Stimulated activated effector memory CD8-positive, alpha-beta T cell treated with anti-CD3 and anti-CD28 coated beads, Interleukin-12 subunit alpha, Interleukin-12 subunit beta, amount 100 ng/mL, for 72 hours (primary cell): Measurements from ENCODE around the gene FAM43A.
A peak's percentile ranks its signal among the peaks of the same experiment; 100 is the strongest.

Experiments
- ATAC-seq: fragments of 150-1000 bp; cut with Tn5 transposase; 2 replicates; pipeline ENCODE4 v1.10.0; 2021
- DNase-seq, 2 donors: peaks; one replicate each; pipeline ENCODE4 v3.0.0; 2021 to 2022; ENCODE audit warnings: low spot score in 2 of 2
- H3K27ac Mint-ChIP-seq: one replicate; pipeline ENCODE4 v1.8.0; 2022; ENCODE audit warnings: mild to moderate bottlenecking, mixed read lengths
- H3K36me3 Mint-ChIP-seq: one replicate; pipeline ENCODE4 v1.8.0; 2022; ENCODE audit warnings: mild to moderate bottlenecking, mixed read lengths
- H3K4me1 Mint-ChIP-seq: one replicate; pipeline ENCODE4 v1.8.0; 2022; ENCODE audit warnings: mixed read lengths
- H3K4me3 Mint-ChIP-seq: one replicate; pipeline ENCODE4 v1.8.0; 2022; ENCODE audit warnings: mild to moderate bottlenecking, mixed read lengths
- H3K9me3 Mint-ChIP-seq: one replicate; pipeline ENCODE4 v1.8.0; 2022; ENCODE audit warnings: mixed read lengths

The FAM43A gene

DNA sequence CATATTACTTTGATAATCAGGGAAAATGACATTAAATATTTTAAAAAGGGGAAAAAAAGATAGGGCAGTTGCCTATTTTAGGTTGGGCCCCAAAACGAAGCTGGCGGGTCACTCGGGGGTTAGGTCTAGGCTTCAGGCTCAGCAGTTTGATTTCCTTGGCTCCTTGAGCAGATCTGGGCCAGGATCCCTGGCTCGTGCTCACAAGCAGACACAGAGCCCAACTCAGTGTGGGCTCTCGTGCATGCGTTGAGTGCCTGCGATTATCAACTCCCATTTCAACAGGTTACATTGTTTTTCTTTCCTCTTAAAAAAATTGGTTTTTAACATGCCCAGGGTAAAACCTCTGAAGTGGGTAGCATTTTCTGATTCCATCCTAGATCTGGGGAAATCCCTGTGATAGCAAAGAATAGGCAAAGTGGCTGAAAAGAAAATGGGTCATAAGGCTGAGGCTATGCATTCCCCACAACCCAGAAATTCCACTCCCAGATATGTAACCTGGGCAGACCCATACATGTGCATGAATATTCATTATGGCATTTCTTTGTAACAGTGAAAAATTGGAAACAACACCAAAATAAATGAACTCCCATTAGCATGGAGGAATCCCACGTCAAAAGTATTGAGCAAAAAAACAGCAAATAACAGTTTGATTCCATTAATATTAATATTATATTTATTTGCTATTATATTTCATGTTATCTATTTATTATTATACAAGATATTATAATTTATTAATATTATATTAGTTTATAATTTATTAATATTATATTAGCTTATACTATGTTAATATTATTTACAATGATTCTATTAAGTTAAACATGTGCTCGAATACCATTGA, 27.8 kb downstream of the FAM43A start:
- ATAC-seq: no peak
- DNase-seq: no peak
- no peak overlapping the region for H3K4me3 Mint-ChIP-seq
- H3K36me3 Mint-ChIP-seq: no peaks in the 10 kb centered on the region
- no peak overlapping the region for H3K27ac Mint-ChIP-seq
- H3K4me1 Mint-ChIP-seq: peaks cover 21% of the 10 kb centered on the region
- no peaks in the 10 kb centered on the region for H3K9me3 Mint-ChIP-seq

DNA sequence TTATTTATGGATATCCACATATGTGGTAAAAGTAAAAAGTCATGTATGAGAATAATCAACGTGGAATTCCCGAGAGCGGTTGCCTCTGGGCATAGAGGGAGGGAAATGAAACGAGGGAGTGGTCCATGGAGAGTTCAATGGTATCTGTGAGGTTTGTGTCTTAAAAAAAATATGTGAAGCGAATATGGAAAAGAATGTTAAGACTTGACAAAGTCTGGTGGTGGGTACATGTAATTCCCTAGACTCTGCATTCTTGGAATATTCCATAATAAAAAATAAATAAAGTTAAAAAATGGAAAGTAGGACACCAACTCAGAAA, 28.4 kb downstream of the FAM43A start:
- no peaks in the 10 kb centered on the region for H3K9me3 Mint-ChIP-seq
- H3K4me1 Mint-ChIP-seq: peaks cover 21% of the 10 kb centered on the region
- no peak for DNase-seq
- H3K27ac Mint-ChIP-seq: no peak overlapping the region
- no peak overlapping the region for H3K4me3 Mint-ChIP-seq
- H3K36me3 Mint-ChIP-seq: no peaks in the 10 kb centered on the region
- no peak for ATAC-seq

DNA sequence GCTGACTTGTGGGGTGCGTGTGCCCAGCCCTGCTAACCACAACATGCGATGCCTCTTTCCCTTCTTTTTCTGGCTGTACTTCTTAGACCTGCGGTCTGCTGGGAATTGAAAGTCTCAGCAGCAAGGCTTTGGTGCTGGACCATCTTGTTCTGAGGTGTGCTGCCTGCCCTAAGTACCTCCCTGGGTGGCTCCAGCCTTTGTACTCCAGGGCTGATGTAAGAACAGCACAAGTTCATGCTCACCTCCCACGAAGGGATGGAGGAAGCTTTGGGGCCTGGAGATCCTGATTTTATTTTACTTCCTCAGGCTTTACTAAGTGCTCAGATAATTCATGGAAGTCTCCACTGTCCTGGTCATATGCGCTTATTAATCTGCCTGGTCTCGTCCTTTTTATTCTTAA, 28.9 kb downstream of the FAM43A start:
- Mint-ChIP-seq H3K9me3 (no peaks in the 10 kb centered on the region), H3K4me3 (no peak overlapping the region), H3K4me1 (peaks cover 21% of the 10 kb centered on the region), H3K27ac (peak overlapping the region; percentile 71), H3K36me3 (no peaks in the 10 kb centered on the region)
- ATAC-seq (no peak), DNase-seq (no peak)

DNA sequence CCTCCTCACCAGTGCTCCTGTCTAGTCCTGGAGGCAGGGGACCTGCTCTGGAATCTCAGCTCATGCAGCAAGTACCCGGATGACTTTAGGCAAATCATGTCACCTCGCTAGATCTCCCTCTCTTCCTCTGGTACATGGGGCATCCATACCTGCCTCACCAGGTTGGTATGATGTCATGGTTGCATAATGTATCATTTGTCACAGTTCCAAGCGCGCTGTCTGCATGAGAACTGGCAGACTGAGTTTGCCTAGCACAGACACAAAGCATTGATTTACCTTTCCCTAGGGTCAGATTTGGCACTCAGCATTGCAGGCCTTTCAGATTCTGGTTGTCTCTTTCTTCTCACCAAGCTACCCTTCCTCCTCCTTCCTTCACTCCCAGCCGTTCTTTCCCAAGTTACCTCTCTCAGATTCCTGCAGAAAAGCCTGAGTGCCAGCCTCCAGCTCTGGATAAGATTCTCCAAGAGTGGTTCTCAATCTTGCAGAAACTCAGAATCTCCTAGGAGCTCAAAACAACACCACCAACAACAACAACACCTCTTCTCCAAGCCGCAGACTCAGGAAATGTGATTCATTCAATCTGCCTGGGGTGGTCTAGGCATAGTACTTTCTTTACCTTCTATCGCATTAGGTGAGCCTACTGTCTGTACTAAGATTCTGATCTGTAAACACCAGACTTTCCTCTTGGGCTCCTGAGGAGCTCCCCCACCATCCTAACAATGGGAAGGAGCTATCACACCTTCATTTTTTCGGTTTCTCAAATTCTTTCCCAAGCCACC, 29.5 kb downstream of the FAM43A start:
- peak in 1 of 2 donors; percentile 51 for DNase-seq
- Mint-ChIP-seq H3K4me1 (peaks cover 21% of the 10 kb centered on the region), H3K4me3 (no peak overlapping the region), H3K27ac (peak overlapping the region; percentile 71), H3K9me3 (no peaks in the 10 kb centered on the region), H3K36me3 (no peaks in the 10 kb centered on the region)
- ATAC-seq: peak; percentile 97

DNA sequence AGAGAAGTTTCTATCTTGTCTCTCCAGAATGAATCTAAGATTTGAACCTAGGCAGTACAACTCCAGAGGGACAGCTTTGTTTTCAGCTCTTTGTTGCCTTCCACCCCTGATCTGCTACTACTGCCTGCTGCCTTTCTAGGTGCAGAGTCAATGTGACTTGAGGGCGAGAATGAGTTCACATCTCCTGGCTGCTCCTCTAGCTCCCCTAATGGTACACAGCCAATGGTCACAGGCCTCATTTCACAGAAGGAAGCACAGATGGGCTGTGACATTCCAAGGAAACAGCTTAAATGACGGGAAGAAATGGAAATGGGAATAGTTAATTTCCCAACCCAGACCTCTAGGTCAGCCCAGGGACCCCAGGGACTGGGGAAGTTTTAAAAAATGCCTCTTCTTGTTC, 32.4 kb downstream of the FAM43A start:
- no peak for ATAC-seq
- Mint-ChIP-seq H3K27ac (no peak overlapping the region), H3K36me3 (no peaks in the 10 kb centered on the region), H3K9me3 (no peaks in the 10 kb centered on the region), H3K4me1 (peaks cover 21% of the 10 kb centered on the region), H3K4me3 (no peak overlapping the region)
- DNase-seq: no peak

DNA sequence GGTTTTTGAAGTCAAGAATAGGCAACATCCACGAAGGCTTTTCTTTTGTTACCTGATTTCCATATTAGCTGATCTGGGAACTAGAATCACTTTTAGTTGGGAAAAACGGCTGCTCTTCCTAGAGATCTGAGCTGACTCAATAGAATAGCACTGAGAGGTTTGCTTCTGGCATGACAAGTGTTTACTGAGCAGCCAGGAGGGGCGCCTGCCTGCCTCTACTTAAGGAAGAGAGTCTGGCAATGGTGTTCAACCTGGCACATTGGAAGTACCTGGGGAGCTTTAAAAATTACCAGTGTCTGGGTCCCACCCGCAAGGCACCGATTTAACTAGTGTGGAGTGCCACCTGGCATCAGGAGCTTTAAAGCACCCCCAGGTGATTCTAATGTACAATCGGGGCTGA, 34.4 kb downstream of the FAM43A start:
- H3K36me3 Mint-ChIP-seq: no peaks in the 10 kb centered on the region
- no peak overlapping the region for H3K27ac Mint-ChIP-seq
- peaks cover 15% of the 10 kb centered on the region for H3K4me1 Mint-ChIP-seq
- H3K9me3 Mint-ChIP-seq: no peaks in the 10 kb centered on the region
- DNase-seq: no peak
- no peak for ATAC-seq
- H3K4me3 Mint-ChIP-seq: no peak overlapping the region

DNA sequence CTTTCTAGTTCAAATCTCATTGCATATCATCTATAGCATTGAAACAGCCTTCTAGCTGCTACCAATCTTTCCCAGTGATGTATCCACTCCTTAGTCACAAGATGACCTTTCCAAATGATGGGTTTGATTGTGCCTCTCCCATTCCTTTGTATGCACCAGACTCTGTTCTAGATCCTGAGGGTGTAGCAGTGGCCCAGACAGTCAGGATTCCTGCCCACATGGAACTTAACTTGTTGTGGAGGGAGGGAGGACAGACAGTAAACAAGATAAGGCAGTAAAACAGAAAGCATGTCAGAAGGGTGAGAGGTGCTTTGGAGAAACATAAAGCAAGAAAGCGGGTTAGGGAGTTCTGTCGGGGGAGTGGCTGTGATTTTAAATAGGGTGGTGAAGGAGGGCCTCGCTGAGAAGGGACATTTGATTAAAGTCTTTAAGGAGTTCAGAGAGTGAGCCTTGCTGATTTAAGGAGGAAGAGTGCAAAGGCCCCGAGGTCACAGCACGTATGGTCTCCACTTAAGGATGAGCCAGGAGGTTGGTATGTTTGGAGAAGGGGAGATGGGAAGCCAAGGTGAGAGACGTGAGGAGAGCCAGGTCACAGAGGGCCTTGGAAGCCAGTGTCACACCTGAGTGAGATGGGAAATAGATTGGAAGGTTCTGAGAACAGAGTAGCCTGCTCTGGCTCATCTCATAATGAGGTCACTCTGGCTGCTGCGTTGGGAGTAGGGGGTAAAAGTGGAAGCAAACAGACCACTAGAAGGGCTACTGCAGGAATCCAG, 38.3 kb downstream of the FAM43A start:
- H3K27ac Mint-ChIP-seq: no peak overlapping the region
- DNase-seq (no peak), ATAC-seq (no peak)
- no peak overlapping the region for H3K4me3 Mint-ChIP-seq
- no peaks in the 10 kb centered on the region for H3K9me3 Mint-ChIP-seq
- H3K36me3 Mint-ChIP-seq: no peaks in the 10 kb centered on the region
- H3K4me1 Mint-ChIP-seq: peaks cover 5% of the 10 kb centered on the region

DNA sequence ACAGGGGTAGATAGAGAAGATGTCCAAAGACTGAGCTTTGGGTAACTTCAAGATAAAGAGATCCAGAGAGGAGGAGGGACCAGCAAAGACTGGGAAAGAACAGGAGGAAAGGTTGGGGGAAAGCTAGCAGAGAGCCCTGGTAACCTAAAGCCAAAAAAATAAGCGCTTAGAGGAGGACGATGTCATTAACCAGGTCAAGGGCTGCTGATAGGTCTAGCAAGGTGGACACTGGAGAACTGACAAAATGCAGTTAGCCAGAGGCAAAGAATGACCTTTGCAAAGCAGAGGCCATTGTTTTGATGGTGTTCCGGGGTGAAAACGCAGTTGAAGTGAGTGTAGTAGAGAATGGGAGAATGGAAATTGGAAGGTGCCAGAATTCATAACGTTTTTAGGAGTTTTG, 39.7 kb downstream of the FAM43A start:
- H3K4me1 Mint-ChIP-seq: peaks cover 5% of the 10 kb centered on the region
- H3K27ac Mint-ChIP-seq: no peak overlapping the region
- no peak for ATAC-seq
- H3K36me3 Mint-ChIP-seq: no peaks in the 10 kb centered on the region
- no peak for DNase-seq
- no peak overlapping the region for H3K4me3 Mint-ChIP-seq
- no peaks in the 10 kb centered on the region for H3K9me3 Mint-ChIP-seq

DNA sequence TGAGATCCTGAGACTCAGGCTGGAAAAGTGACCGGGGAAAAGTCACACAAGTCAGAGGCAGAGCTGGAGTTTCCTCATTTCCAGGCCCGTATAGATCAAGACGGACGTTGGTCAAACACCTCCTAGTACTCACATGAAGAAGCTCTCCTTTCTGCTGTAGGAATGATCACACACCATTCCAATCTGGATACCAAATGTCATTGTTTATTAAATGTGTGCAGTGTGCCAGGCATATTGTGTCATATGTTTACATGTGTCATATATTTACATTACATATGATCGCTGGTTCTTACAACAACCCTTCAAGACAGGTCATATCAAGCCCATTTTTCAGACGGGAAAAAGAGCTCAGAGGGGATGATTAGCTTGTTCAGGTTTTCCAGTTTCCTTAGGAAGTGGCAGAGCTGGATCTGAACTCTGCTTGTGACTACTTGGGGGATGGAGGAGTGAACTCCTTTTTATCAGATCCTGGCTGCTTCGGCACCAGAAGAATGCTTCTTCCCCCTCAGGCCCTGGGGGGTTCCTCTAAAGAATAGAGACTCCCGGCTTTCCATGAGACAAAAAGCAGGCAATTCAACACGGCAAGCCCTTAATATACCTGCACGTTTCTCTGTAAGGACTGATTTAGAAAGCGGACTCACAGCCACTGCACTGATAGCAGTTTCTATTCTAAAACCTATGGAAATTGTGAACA, 41.9 kb downstream of the FAM43A start:
- DNase-seq: no peak
- Mint-ChIP-seq H3K9me3 (no peaks in the 10 kb centered on the region), H3K27ac (no peak overlapping the region), H3K4me1 (peaks cover 5% of the 10 kb centered on the region), H3K36me3 (no peaks in the 10 kb centered on the region), H3K4me3 (no peak overlapping the region)
- no peak for ATAC-seq

DNA sequence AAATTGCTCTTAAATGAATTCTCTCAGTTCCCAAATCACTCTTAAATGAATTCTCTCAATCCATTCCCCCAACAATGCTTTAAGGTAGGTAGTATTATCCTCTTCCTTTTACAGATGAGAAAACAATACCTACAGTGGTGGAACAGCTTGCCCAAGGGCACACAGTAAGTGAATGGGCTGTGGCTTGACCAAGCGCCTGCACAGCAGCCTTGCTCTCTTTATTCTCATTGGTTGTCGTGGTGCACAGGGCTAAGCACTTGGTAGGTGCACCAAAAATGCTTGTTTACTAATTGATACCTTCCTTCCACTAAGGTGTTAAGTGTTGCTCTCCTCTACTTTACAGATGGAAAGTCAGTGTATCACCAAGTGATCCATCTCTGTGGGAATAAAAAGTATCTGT, 43.3 kb downstream of the FAM43A start:
- Mint-ChIP-seq H3K36me3 (no peaks in the 10 kb centered on the region), H3K4me1 (peaks cover 5% of the 10 kb centered on the region), H3K9me3 (no peaks in the 10 kb centered on the region), H3K4me3 (no peak overlapping the region), H3K27ac (no peak overlapping the region)
- ATAC-seq: no peak
- DNase-seq: no peak

DNA sequence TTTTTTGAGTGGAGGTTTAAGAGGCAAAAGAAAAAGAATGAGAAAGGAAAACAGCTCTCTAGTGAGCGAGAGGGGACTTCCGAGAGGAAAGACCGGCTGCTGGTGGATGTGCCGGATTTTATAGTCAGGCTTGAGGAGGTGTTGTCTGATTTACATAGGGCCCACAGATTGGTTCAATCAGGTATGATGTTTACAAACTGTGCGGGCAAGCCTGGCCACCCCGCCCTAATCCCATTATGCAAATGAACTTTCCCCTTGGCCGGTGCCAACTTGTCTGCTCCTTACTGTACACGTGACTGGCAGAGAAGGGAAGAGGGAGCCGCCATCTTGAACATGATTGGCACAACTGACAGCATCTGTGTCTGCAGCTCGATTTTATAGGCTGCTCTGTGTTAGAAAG, 44.7 kb downstream of the FAM43A start:
- peaks cover 3% of the 10 kb centered on the region for H3K4me1 Mint-ChIP-seq
- H3K36me3 Mint-ChIP-seq: no peaks in the 10 kb centered on the region
- no peak overlapping the region for H3K4me3 Mint-ChIP-seq
- ATAC-seq: no peak
- peaks cover 1% of the 10 kb centered on the region for H3K9me3 Mint-ChIP-seq
- no peak overlapping the region for H3K27ac Mint-ChIP-seq
- DNase-seq: no peak

DNA sequence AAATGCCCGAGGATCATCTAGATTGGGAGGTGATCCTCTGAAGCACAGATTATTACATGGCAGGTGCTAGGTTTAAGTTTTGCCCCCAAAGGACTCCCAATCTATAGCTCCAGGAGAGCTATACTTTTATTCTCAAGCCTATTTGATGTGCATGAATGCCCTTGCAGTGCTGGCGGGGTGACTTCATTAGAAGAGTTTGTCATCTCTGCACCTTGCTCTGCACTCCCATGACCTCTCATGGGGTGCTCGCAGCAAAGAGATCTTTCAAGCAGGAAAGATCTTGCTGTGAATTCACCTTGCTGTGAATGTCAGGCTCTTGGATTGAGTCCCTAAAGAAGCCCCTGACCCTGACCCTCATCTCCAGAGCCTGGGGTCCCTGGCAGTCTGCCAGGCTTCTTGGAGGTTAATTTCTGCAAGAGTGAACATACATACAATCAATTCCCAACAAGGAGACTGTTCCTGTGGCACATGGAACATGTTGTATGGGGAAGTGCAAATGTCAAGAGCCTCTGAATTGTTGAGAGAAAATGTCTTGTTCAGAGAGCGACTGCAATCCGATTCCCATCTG, 45.9 kb downstream of the FAM43A start:
- Mint-ChIP-seq H3K36me3 (no peaks in the 10 kb centered on the region), H3K4me3 (no peak overlapping the region), H3K4me1 (no peaks in the 10 kb centered on the region), H3K27ac (no peak overlapping the region), H3K9me3 (peaks cover 2% of the 10 kb centered on the region)
- DNase-seq (no peak), ATAC-seq (no peak)

DNA sequence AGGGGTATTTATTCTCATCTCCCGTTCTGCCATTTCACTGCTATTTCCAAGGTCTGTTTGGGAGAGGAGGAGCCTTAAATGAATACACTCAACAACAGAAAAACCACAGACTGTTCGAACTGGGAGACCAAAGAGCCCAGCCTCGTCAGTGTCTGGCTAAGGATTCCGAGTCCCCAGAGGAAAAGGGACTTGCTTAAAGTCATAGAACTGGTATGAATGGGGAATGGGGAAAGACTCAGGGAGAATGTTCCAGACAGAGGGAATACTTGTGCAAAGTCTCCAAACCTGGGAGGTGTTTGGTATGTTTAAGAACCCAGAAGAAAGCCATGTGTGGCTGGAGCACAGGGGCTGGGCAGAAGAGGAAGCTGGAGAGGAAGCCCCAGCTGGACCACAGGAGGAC, 46.9 kb downstream of the FAM43A start:
- no peaks in the 10 kb centered on the region for H3K36me3 Mint-ChIP-seq
- no peak overlapping the region for H3K27ac Mint-ChIP-seq
- no peak overlapping the region for H3K4me3 Mint-ChIP-seq

DNA sequence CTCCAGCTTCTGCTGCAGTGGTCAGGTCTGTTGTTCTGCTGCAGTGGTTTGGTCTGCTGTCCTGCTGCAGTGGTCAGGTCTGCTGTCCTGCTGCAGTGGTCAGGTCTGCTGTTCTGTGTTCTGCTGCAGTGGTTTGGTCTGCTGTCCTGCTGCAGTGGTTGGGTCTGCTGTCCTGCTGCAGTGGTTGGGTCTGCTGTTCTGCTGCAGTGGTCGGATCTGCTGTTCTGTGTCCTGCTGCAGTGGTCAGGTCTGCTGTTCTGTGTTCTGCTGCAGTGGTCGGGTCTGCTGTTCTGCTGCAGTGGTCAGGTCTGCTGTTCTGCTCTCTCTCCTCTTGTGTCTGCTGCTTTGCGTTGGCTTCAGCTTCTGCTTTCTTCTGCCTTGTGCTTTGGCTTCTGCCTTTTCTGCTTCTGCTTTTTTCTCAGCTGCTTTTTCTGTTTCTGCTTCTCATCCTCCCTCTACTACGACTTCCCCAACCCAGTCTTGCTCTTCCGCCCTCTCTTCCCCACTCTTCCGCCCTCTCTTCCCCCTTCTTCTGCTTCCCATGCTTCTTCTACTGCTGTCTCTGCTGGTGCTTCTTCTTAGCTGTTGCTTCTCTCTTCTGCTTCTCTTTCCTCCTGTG, 50.7 kb downstream of the FAM43A start:
- no peak overlapping the region for H3K27ac Mint-ChIP-seq
- H3K36me3 Mint-ChIP-seq: no peaks in the 10 kb centered on the region
- H3K9me3 Mint-ChIP-seq: peaks cover 2% of the 10 kb centered on the region
- ATAC-seq: no peak
- no peak overlapping the region for H3K4me3 Mint-ChIP-seq
- H3K4me1 Mint-ChIP-seq: peaks cover 8% of the 10 kb centered on the region
- no peak for DNase-seq

More for the DNA sequence above, 46.9 kb downstream of the FAM43A start:
- DNase-seq: no peak
- H3K9me3 Mint-ChIP-seq: peaks cover 2% of the 10 kb centered on the region
- no peaks in the 10 kb centered on the region for H3K4me1 Mint-ChIP-seq
- no peak for ATAC-seq
